ENCODE results near the gene NAA40. TPM values are rescaled to one million over a fixed set of nuclear protein-coding genes. Genes with fewer than 3 reads are reported as not detected.

The NAA40 gene
- total RNA-seq, 1 experiment from 2014 or later = 44.9 TPM

DNA sequence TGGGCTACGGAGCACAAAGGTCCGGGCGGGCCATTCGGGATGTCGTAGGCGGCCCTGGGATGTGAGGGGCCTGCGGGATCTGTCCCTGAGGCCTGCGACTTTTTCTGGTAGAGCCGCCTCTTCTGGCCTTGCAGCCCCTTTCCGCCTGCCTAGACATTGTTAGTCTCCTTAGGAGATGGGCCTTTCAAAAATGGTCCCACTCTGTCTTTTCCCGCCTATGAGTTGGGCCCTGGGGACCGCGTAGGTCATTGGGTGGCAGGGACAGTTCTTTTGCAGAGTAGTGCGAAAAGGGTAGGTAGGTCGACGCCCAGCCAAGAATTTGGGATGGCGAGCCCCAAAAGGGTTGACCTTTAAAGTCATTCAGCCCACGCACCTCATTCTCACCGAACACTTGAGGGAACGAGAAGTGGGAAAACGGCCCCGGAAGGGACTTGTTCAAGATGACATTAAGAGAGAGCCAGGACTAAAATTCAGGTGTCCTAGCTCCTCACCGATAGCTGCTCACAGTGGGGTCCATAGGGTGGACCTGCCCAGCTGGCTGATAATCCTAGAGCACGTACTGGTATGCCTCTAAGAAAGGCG lies 48.2 kb downstream of the NAA40 start:
- Mint-ChIP-seq H3K27me3 (ENCODE audit: unreplicated experiment) (no peaks in the 10 kb centered on the region), H3K36me3 (ENCODE audit: insufficient read depth, unreplicated experiment) (peaks cover 54% of the 10 kb centered on the region), H3K4me3 (ENCODE audit: low read depth, unreplicated experiment) (peak overlapping the region; percentile 76), H3K9me3 (ENCODE audit: low read depth, unreplicated experiment) (no peaks in the 10 kb centered on the region), H3K27ac (ENCODE audit: unreplicated experiment) (no peak overlapping the region), H3K4me1 (ENCODE audit: low read depth, unreplicated experiment) (peaks cover 22% of the 10 kb centered on the region)
- no peak for DNase-seq
- TF ChIP-seq, protein P1, sequence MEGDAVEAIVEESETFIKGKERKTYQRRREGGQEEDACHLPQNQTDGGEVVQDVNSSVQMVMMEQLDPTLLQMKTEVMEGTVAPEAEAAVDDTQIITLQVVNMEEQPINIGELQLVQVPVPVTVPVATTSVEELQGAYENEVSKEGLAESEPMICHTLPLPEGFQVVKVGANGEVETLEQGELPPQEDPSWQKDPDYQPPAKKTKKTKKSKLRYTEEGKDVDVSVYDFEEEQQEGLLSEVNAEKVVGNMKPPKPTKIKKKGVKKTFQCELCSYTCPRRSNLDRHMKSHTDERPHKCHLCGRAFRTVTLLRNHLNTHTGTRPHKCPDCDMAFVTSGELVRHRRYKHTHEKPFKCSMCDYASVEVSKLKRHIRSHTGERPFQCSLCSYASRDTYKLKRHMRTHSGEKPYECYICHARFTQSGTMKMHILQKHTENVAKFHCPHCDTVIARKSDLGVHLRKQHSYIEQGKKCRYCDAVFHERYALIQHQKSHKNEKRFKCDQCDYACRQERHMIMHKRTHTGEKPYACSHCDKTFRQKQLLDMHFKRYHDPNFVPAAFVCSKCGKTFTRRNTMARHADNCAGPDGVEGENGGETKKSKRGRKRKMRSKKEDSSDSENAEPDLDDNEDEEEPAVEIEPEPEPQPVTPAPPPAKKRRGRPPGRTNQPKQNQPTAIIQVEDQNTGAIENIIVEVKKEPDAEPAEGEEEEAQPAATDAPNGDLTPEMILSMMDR (IDR thresholded peaks at IDR 0.05; ENCODE audit: unreplicated experiment) = no peak
- intact Hi-C loops (cut with micrococcal nuclease; ENCODE audit: unreplicated experiment) = no loop called here
- CTCF ChIA-PET = interaction anchor here (1.5 kb wide), 1 partner anchor 15 kb away, joined by 3 read pairs; no protein-coding TSS in a partner anchor
- TSS peak; percentile 84 for BruUV-seq (replicated peaks)

DNA sequence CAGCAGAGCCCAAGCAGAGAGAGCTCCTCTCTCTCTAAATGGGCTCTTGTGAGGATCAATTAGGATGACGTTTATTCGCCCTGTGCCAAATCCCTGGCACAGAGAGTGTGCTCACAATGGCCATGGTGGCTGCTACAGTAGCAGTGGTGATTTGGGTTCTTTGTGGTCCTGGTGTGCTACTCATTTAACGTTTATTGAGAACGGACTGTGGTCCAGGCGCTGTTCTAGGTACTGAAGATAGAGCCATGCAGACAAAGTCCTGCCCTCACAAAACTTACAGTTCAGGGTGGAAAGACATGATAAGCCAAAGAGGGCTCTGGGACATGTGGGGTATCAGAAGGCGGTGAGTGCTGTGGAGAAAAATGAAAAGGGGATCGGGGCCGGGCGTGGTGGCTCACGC lies 52.8 kb downstream of the NAA40 start:
- CTCF ChIA-PET = interaction anchor here (0.5 kb wide), 1 partner anchor 75 kb away, joined by 6 read pairs; no protein-coding TSS in a partner anchor
- DNase-seq = no peak
- TF ChIP-seq, protein P1 (IDR thresholded peaks at IDR 0.05; ENCODE audit: unreplicated experiment) = no peak
- intact Hi-C loops (cut with micrococcal nuclease; ENCODE audit: unreplicated experiment) = no loop called here
- H3K4me1 Mint-ChIP-seq (ENCODE audit: low read depth, unreplicated experiment) = peaks cover 14% of the 10 kb centered on the region
- H3K9me3 Mint-ChIP-seq (ENCODE audit: low read depth, unreplicated experiment) = no peaks in the 10 kb centered on the region
- H3K36me3 Mint-ChIP-seq (ENCODE audit: insufficient read depth, unreplicated experiment) = peaks cover 60% of the 10 kb centered on the region
- no peak overlapping the region for H3K27ac Mint-ChIP-seq (ENCODE audit: unreplicated experiment)
- BruUV-seq (replicated peaks) = no TSS peak
- no peaks in the 10 kb centered on the region for H3K27me3 Mint-ChIP-seq (ENCODE audit: unreplicated experiment)
- no peak overlapping the region for H3K4me3 Mint-ChIP-seq (ENCODE audit: low read depth, unreplicated experiment)

DNA sequence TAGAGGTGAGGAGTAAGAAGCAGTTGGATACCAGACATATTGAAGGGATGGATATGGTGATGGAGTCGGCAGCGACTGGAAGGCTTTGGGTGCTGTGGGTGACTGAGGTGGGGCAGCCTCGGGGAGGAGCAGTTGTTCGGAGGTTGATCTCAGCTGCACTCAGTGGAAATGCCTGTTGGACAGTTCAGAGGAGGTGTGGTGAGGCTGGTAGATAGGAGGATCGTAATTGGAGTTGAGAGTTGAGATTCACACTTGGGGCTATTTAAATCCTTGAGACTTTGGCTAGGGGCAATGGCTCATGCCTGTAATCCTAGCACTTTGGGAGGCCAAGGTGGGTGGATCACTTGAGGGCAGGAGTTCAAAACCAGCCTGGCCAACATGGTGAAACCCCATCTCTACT lies 54.3 kb downstream of the NAA40 start:
- CTCF ChIA-PET = no interaction called here
- Mint-ChIP-seq H3K4me1 (ENCODE audit: low read depth, unreplicated experiment) (peaks cover 4% of the 10 kb centered on the region), H3K27me3 (ENCODE audit: unreplicated experiment) (no peaks in the 10 kb centered on the region), H3K4me3 (ENCODE audit: low read depth, unreplicated experiment) (no peak overlapping the region), H3K9me3 (ENCODE audit: low read depth, unreplicated experiment) (no peaks in the 10 kb centered on the region), H3K36me3 (ENCODE audit: insufficient read depth, unreplicated experiment) (peaks cover 60% of the 10 kb centered on the region), H3K27ac (ENCODE audit: unreplicated experiment) (no peak overlapping the region)
- TF ChIP-seq, protein P1 (IDR thresholded peaks at IDR 0.05; ENCODE audit: unreplicated experiment) = no peak
- intact Hi-C loops (cut with micrococcal nuclease; ENCODE audit: unreplicated experiment) = no loop called here
- DNase-seq = no peak
- no TSS peak for BruUV-seq (replicated peaks)

DNA sequence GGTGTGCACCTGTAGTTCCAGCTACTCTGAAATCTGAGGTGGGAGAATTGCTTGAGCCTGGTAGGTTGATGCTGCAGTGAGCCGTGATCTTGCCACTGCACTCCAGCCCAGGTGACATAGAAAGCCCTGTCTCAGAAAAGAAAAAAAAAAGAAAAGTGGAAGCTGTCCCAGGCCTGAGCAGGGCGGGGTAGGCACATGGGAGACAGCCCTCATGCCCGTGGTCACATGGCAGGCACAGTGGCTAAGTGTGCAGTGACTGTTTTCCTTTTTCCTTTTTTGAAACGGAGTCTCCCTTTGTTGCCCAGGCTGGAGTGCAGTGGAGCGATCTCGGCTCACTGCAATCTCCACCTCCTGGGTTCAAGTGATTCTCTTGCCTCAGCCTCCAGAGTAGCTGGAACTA lies 55.2 kb downstream of the NAA40 start:
- Mint-ChIP-seq H3K27ac (ENCODE audit: unreplicated experiment) (no peak overlapping the region), H3K4me1 (ENCODE audit: low read depth, unreplicated experiment) (no peaks in the 10 kb centered on the region), H3K27me3 (ENCODE audit: unreplicated experiment) (no peaks in the 10 kb centered on the region), H3K36me3 (ENCODE audit: insufficient read depth, unreplicated experiment) (peaks cover 58% of the 10 kb centered on the region), H3K9me3 (ENCODE audit: low read depth, unreplicated experiment) (no peaks in the 10 kb centered on the region), H3K4me3 (ENCODE audit: low read depth, unreplicated experiment) (peak overlapping the region; percentile 4)
- TF ChIP-seq, protein P1 (IDR thresholded peaks at IDR 0.05; ENCODE audit: unreplicated experiment) = no peak
- no TSS peak for BruUV-seq (replicated peaks)
- no peak for DNase-seq
- CTCF ChIA-PET = interaction anchor here (0.6 to 0.7 kb wide), 2 partner anchors 67 to 194 kb away, joined by 3 to 5 read pairs; no protein-coding TSS in a partner anchor
- intact Hi-C loops (cut with micrococcal nuclease; ENCODE audit: unreplicated experiment) = no loop called here

Measured in Calu3 (cell line).